GM12878 (cell line): ENCODE data around the gene WDR86.

Experiments used
- CTCF ChIP-seq, 3 experiments: IDR thresholded peaks in 2 of 3; conservative IDR thresholded peaks in 1 of 3; 2 replicates each; pipeline ENCODE4 v1.5.1; 2011; ENCODE audit warnings: low read depth in 3 of 3, low read length in 3 of 3, mild to moderate bottlenecking in 3 of 3, control low read depth in 2 of 3, moderate library complexity in 2 of 3, inconsistent platforms in 1 of 3, mixed read lengths in 1 of 3; ENCODE audit not compliant: control insufficient read depth in 2 of 3, insufficient read depth in 1 of 3; ENCODE audit errors: extremely low read depth in 1 of 3
- EP300 ChIP-seq, 2 experiments: fragments of 150-350 bp in 1 of 2; IDR thresholded peaks; 2 replicates each; pipeline ENCODE4 v1.6.1; 2011 to 2012; ENCODE audit warnings: low read depth in 2 of 2, low read length in 2 of 2, borderline replicate concordance in 1 of 2, improper control_type of control experiment in 1 of 2, inconsistent platforms in 1 of 2; ENCODE audit not compliant: control insufficient read depth in 1 of 2
- EZH2 ChIP-seq: IDR thresholded peaks from 2 replicates; pipeline ENCODE4 v1.6.1; 2012; ENCODE audit warnings: low read depth, mild to moderate bottlenecking, control low read depth, inconsistent platforms, low read length, borderline replicate concordance; ENCODE audit not compliant: control insufficient read depth
- RFX5 ChIP-seq: IDR thresholded peaks from 2 replicates; pipeline ENCODE4 v1.6.1; 2011; ENCODE audit warnings: low read depth, low read length, improper control_type of control experiment
- ZZZ3 ChIP-seq: IDR thresholded peaks from 2 replicates; pipeline ENCODE4 v1.6.1; 2011; ENCODE audit warnings: low read depth; ENCODE audit not compliant: control insufficient read depth, insufficient read length

- TF ChIP-seq EZH2: no peak
- no peak for TF ChIP-seq RFX5
- TF ChIP-seq CTCF (IDR thresholded peaks at IDR 0.05 in 2 of 3, conservative IDR thresholded peaks at IDR 0.05 in 1 of 3; ENCODE audit: control insufficient read depth in 2 of 3, extremely low read depth in 1 of 3, insufficient read depth in 1 of 3, low read depth in 3 of 3, low read length in 3 of 3): no peak
- TF ChIP-seq ZZZ3: no peak
- TF ChIP-seq EP300 (IDR thresholded peaks at IDR 0.05; ENCODE audit: borderline replicate concordance in 1 of 2, control insufficient read depth in 1 of 2, low read depth in 2 of 2, low read length in 2 of 2): no peak
Observed at GRCh38 chr7:151375530-151376217, 34.2 kb downstream of the WDR86 start.
